ENCODE measurements around the gene ST7L.
"Not testable (repeated sequence)": the region's sequence is repeated elsewhere in the genome, so short reads cannot be mapped to it uniquely, and the experiment has no call there.

The ST7L gene

DNA sequence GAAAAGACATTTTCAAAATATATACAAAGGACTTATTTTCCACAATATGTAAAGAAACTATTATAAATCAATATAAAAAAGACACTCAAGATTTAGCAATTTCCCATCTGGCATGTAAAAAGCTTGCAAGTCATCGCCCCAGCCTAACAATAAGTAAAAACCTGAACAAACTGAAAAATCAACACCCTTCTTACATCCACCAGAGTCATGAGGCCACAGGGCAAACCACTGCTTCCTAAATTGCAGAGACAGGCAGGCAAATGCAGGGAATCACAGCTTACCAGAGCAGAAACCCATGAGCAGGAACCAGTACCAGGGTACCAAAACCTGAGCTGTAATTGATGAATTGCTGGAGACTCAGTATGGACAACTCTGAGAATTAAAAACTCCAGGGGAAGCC is 126.9 kb downstream of the ST7L start:
- DNase-seq (ENCODE audit: low spot score): no peak

DNA sequence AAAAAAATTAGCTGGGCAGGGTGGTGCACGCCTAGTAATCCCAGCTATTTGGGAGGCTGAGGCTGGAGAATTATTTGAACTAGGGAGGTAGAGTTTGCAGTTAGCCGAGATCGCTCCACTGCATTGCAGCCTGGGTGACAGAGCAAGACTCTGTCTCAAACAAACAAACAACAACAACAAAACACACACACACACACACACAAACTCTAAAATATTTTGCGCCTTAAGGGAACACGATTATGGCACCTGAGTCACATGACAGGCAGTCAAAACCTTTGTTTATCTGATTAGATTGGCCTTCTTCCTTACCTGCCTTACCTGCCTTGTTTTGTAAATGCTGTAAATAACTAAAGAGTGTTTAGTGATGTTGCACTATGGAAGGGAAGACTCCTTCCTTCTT is 130.8 kb downstream of the ST7L start:
- DNase-seq (ENCODE audit: low spot score): no peak

DNA sequence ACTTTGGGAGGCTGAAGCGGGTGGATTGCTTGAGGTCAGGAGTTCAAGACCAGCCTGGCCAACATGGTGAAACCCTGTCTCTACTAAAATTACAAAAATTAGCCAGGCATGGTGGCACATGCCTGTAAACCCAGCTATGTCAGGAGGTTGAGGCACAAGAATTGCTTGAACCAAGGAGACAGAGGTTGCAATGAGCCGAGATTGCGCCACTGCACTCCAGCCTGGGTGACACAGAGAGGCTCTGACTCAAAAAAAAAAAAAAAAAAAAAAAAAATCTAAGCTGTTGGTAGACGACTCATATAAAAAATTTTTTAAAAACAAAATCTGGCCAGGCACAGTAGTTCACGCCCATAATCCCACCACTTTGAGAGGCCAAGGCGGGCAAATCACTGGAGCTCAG is 131.3 kb downstream of the ST7L start:
- DNase-seq (ENCODE audit: low spot score): not testable (repeated sequence)

DNA sequence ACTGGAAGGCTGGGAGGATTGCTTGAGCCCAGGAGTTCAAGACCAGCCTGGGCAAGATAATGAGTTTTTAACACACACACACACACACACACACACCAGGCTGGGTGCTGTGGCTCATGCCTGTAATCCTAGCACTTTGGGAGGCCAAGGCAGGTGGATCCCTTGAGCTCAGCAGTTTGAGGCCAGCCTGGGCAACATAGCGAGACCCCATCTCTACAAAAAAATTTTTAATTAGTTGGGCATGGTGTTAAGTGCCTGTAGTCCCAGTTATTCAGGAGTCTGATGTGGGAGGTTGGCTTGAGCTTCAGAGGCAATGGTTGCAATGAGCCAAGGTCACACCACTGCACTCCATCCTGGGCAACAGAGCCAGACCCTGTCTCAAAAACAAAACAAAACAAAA is 132.9 kb downstream of the ST7L start:
- DNase-seq (ENCODE audit: low spot score): not testable (repeated sequence)

DNA sequence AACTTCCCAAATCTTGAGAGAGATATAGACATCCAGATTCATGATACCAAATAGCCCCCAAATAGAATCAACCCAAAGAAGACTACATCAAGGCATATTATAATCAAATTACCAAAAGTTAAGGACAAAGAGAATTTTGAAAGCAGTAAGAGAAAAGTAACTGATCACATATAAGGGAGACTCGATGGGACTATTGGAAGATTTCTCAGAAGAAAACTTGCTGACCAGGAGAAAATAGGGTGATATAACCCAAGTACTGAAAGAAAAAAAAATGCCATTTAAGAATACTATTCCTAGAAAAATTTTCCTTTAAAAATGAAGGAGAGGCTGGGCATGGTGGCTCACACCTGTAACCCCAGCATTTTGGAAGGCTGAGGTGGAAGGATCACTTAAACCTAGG is 140.6 kb downstream of the ST7L start:
- DNase-seq (ENCODE audit: low spot score): no peak

DNA sequence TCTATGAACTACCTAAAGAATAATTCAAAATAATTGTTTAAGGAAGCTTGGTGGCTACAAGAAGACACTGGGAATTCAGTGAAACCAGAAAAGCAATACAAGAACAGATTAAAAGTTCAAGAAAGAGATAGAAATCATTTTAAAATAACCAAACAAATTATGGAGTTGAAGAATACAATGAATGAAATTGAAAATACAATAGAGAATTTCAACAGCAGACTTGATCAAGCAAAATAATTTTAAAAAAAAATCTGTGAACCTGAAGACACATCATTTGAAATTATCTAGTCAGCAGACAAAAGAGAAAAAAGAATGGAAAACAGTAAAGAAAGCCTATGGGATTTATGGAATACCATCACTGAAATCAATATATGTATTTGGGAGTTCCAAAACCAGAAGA is 141.4 kb downstream of the ST7L start:
- no peak for DNase-seq (ENCODE audit: low spot score)
